Endodermal cell (in vitro differentiated cells): ENCODE results near the gene ARL13A. TPM values are rescaled to one million over a fixed set of nuclear protein-coding genes. Genes with fewer than 3 reads are reported as not detected.

Experiments
- DNase-seq: peaks from one replicate; pipeline ENCODE4 v3.0.0-alpha.2; 2017
- H3K27ac ChIP-seq: 2 replicates; pipeline ENCODE4 v1.5.1; 2013; ENCODE audit warnings: mild to moderate bottlenecking, low read depth, low read length, moderate library complexity
- H3K27me3 ChIP-seq: 2 replicates; pipeline ENCODE4 v1.6.1; 2013; ENCODE audit warnings: mild to moderate bottlenecking, low read length, moderate library complexity; ENCODE audit not compliant: insufficient read depth, control insufficient read depth, poor library complexity, severe bottlenecking
- H3K36me3 ChIP-seq: 2 replicates; pipeline ENCODE4 v1.7.0; 2013; ENCODE audit warnings: mild to moderate bottlenecking, low read length, moderate library complexity; ENCODE audit not compliant: control insufficient read depth, insufficient read depth
- H3K4me1 ChIP-seq: one replicate; pipeline ENCODE4 v1.7.0; 2013; ENCODE audit warnings: low read length; ENCODE audit not compliant: control insufficient read depth, insufficient read depth
- H3K4me3 ChIP-seq: 2 replicates; pipeline ENCODE4 v1.5.1; 2013; ENCODE audit warnings: mild to moderate bottlenecking, low read length, moderate library complexity
- H3K9ac ChIP-seq: 2 replicates; pipeline ENCODE4 v1.6.1; 2013; ENCODE audit warnings: mild to moderate bottlenecking, low read length, moderate library complexity; ENCODE audit not compliant: poor library complexity, severe bottlenecking; ENCODE audit errors: extremely low read depth
- H3K9me3 ChIP-seq: 2 replicates; pipeline ENCODE4 v1.6.1; 2013; ENCODE audit warnings: mild to moderate bottlenecking, low read length, moderate library complexity; ENCODE audit not compliant: control insufficient read depth
- H3K27ac Mint-ChIP-seq: 2 replicates; pipeline ENCODE4 v1.8.0; 2020; ENCODE audit warnings: mixed read lengths
- H3K27me3 Mint-ChIP-seq: 2 replicates; pipeline ENCODE4 v1.8.0; 2021; ENCODE audit warnings: mild to moderate bottlenecking, mixed read lengths; ENCODE audit not compliant: insufficient read depth
- H3K36me3 Mint-ChIP-seq: 2 replicates; pipeline ENCODE4 v1.8.0; 2020; ENCODE audit warnings: low read depth, mixed read lengths
- H3K4me1 Mint-ChIP-seq: 2 replicates; pipeline ENCODE4 v1.8.0; 2020; ENCODE audit warnings: mixed read lengths
- H3K4me3 Mint-ChIP-seq: 2 replicates; pipeline ENCODE4 v1.8.0; 2020; ENCODE audit warnings: mild to moderate bottlenecking, moderate library complexity, mixed read lengths
- H3K9me3 Mint-ChIP-seq: 2 replicates; pipeline ENCODE4 v1.8.0; 2020; ENCODE audit warnings: mild to moderate bottlenecking, mixed read lengths
- WGBS, 2 experiments: methylation state at CpG; one replicate each; pipeline versions ENCODE4 v1.1.5 to v1.1.7; 2013; ENCODE audit warnings: missing lambda C conversion rate in 2 of 2, mixed read lengths in 1 of 2; ENCODE audit not compliant: insufficient coverage in 1 of 2, insufficient read length in 1 of 2; 5-methylcytosine and 5-hydroxymethylcytosine counted together
- total RNA-seq, 2 donors: library from RNA; stranded (reverse); fragmentation: NEBNext Ultra II Directional in 1 of 2; extraction: Animal tissue kit (Norgen Biotek cat#: 25700) in 1 of 2; gene quantifications; 2 replicates in 1 of 2; 3 replicates in 1 of 2; pipeline ENCODE4 v1.2.1, GENCODE V29; 2021
- TF ChIP-seq, protein P1 (sequence below): fragments of 200-600 bp; sonication (generic); conservative IDR thresholded peaks from 2 replicates; pipeline ENCODE4 v1.5.0; 2021; ENCODE audit warnings: antibody characterized with exemption, mild to moderate bottlenecking

The ARL13A gene
- total RNA-seq, 2 donors from 2014 or later = not detected

DNA sequence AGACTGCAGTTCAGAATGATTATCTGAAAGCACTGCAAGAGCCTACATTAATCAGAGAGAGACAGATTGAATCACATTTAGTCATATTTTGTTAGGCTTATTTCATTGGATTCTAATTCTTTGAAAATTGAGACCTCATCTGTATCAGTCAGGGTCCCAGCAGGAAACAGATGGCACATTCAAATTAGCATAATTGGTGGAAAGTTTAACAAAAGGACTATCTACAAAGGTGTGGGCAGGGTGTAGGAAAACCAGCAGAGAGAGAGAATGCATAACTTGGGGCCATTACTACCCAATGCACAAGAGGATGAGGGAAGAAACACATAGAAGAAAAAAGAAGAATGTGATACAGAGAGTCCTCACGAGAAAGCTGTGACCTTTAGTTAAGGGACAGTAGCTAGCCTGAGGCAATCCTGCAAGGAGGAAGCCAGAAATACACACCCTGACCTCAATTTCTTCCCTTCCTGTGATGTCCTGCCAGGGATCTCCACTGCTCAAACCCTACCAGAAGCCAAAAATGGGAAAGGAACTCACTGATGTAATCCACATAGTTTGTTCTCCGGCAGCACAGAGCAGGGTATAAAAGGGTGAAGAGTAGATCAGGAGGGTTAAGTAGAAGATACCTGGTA is 23.1 kb upstream of the ARL13A start:
- H3K9me3 ChIP-seq = no peaks in the 10 kb centered on the region
- H3K9me3 Mint-ChIP-seq = peaks cover 45% of the 10 kb centered on the region
- H3K27ac Mint-ChIP-seq = no peak overlapping the region

DNA sequence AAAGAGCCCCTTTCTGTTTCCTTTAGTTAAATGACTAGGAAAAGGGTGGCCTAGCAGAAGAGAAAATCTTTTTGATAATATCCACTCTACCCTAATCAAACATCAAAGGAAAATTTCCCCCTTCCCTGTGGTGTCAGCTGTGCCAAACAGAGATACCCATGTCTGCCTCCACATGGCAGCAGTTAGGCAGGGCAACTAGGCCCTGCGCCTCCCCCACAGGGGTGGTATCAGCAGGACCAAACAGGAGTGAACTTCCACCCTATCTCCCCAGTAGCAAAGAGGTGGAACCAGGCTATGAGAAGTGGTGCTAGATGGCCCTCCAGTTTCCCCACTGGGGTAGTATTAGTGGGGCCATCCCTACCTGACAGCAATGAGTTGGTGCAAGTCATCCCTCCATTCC is 21.0 kb upstream of the ARL13A start:
- TF ChIP-seq, protein P1, sequence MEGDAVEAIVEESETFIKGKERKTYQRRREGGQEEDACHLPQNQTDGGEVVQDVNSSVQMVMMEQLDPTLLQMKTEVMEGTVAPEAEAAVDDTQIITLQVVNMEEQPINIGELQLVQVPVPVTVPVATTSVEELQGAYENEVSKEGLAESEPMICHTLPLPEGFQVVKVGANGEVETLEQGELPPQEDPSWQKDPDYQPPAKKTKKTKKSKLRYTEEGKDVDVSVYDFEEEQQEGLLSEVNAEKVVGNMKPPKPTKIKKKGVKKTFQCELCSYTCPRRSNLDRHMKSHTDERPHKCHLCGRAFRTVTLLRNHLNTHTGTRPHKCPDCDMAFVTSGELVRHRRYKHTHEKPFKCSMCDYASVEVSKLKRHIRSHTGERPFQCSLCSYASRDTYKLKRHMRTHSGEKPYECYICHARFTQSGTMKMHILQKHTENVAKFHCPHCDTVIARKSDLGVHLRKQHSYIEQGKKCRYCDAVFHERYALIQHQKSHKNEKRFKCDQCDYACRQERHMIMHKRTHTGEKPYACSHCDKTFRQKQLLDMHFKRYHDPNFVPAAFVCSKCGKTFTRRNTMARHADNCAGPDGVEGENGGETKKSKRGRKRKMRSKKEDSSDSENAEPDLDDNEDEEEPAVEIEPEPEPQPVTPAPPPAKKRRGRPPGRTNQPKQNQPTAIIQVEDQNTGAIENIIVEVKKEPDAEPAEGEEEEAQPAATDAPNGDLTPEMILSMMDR = no peak
- 86% methylated on average over 1 of the region's 1 CpG; no CpG with 5 or more reads in 1 of the 2 experiments for WGBS, 2 experiments
- Mint-ChIP-seq H3K4me3 (no peak overlapping the region), H3K27me3 (no peaks in the 10 kb centered on the region), H3K9me3 (peaks cover 52% of the 10 kb centered on the region), H3K27ac (no peak overlapping the region), H3K4me1 (peaks cover 14% of the 10 kb centered on the region), H3K36me3 (no peaks in the 10 kb centered on the region)
- Histone ChIP-seq H3K4me3 (no peak overlapping the region), H3K9me3 (no peaks in the 10 kb centered on the region), H3K9ac (no peak overlapping the region), H3K27me3 (no peaks in the 10 kb centered on the region), H3K27ac (no peak overlapping the region), H3K4me1 (no peaks in the 10 kb centered on the region), H3K36me3 (no peaks in the 10 kb centered on the region)
- no peak for DNase-seq

More for the DNA sequence above, 23.1 kb upstream of the ARL13A start:
- Mint-ChIP-seq H3K27me3 (no peaks in the 10 kb centered on the region), H3K36me3 (no peaks in the 10 kb centered on the region), H3K4me1 (peaks cover 14% of the 10 kb centered on the region), H3K4me3 (no peak overlapping the region)
- Histone ChIP-seq H3K27me3 (no peaks in the 10 kb centered on the region), H3K27ac (no peak overlapping the region), H3K4me3 (no peak overlapping the region), H3K4me1 (no peaks in the 10 kb centered on the region), H3K36me3 (no peaks in the 10 kb centered on the region), H3K9ac (no peak overlapping the region)
- TF ChIP-seq, protein P1 = no peak
- DNase-seq = no peak
- 31% methylated on average over 1 of the region's 2 CpGs; no CpG with 5 or more reads in 1 of the 2 experiments for WGBS, 2 experiments

DNA sequence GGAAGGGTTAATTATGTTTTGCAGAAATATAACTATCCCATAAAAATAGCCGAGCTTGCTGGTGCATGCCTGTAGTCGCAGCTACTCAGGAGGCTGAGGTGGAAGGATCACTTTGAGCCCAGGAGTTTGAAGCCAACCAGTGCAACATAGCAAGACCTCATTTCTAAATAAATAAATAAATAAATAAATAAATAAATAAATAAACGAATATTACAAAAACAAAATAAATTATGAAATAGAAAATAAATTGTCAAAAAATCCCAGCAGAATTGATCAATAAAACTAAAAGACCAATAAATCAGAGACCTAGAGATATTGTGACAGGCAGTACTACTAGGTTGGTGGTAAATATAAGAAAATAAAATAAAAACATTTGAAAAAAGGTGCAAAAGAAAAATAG is 6.7 kb upstream of the ARL13A start:
- Histone ChIP-seq H3K9me3 (no peaks in the 10 kb centered on the region), H3K27me3 (no peaks in the 10 kb centered on the region), H3K36me3 (no peaks in the 10 kb centered on the region), H3K4me3 (no peak overlapping the region), H3K4me1 (no peaks in the 10 kb centered on the region), H3K27ac (no peak overlapping the region), H3K9ac (no peak overlapping the region)
- no peak overlapping the region for H3K27ac Mint-ChIP-seq
- TF ChIP-seq, protein P1 = no peak
- H3K27me3 Mint-ChIP-seq = no peaks in the 10 kb centered on the region
- no peak for DNase-seq
- H3K4me1 Mint-ChIP-seq = no peaks in the 10 kb centered on the region
- WGBS, 2 experiments = 85% methylated on average over 2 of the region's 3 CpGs; no CpG with 5 or more reads in 1 of the 2 experiments
- peaks cover 49% of the 10 kb centered on the region for H3K9me3 Mint-ChIP-seq
- no peaks in the 10 kb centered on the region for H3K36me3 Mint-ChIP-seq
- no peak overlapping the region for H3K4me3 Mint-ChIP-seq
